Osteocyte (in vitro differentiated cells): ENCODE data around the gene KIF4A. TPM values are rescaled to one million over a fixed set of nuclear protein-coding genes. Genes with fewer than 3 reads are reported as not detected.
"Not testable (repeated sequence)": the region's sequence is repeated elsewhere in the genome, so short reads cannot be mapped to it uniquely, and the experiment has no call there.

Experiments
- DNase-seq: peaks from one replicate; pipeline ENCODE4 v3.0.0; 2021; ENCODE audit warnings: mixed read lengths; ENCODE audit not compliant: unreplicated experiment; ENCODE audit errors: extremely low spot score
- H3K27ac Mint-ChIP-seq: one replicate; pipeline ENCODE4 v1.8.0; 2021; ENCODE audit warnings: mild to moderate bottlenecking, mixed read lengths; ENCODE audit not compliant: unreplicated experiment
- H3K27me3 Mint-ChIP-seq: one replicate; pipeline ENCODE4 v1.8.0; 2021; ENCODE audit warnings: mixed read lengths; ENCODE audit not compliant: unreplicated experiment
- H3K36me3 Mint-ChIP-seq: one replicate; pipeline ENCODE4 v1.8.0; 2021; ENCODE audit warnings: mixed read lengths; ENCODE audit not compliant: unreplicated experiment
- H3K4me1 Mint-ChIP-seq: one replicate; pipeline ENCODE4 v1.8.0; 2021; ENCODE audit warnings: mixed read lengths; ENCODE audit not compliant: unreplicated experiment
- H3K4me3 Mint-ChIP-seq: one replicate; pipeline ENCODE4 v1.8.0; 2021; ENCODE audit warnings: mild to moderate bottlenecking, moderate library complexity, mixed read lengths; ENCODE audit not compliant: unreplicated experiment
- H3K9me3 Mint-ChIP-seq: one replicate; pipeline ENCODE4 v1.8.0; 2021; ENCODE audit warnings: mixed read lengths; ENCODE audit not compliant: unreplicated experiment
- CTCF ChIP-seq: fragments of 200-600 bp; sonication (generic); IDR thresholded peaks from 2 replicates; pipeline ENCODE4 v1.5.0; 2021; ENCODE audit warnings: antibody characterized with exemption, mild to moderate bottlenecking, moderate library complexity
- total RNA-seq: library from RNA; stranded (reverse); gene quantifications from 2 replicates; pipeline ENCODE4 v1.2.1, GENCODE V29; 2021

The KIF4A gene
- total RNA-seq, 1 donor from 2014 or later, result 6.1 TPM

GRCh38 chrX:70398899-70399298 is 109.0 kb downstream of the KIF4A start:
- Mint-ChIP-seq H3K27me3 (no peaks in the 10 kb centered on the region), H3K27ac (peak overlapping the region; percentile 41), H3K4me3 (no peak overlapping the region), H3K9me3 (peaks cover 5% of the 10 kb centered on the region), H3K36me3 (no peaks in the 10 kb centered on the region), H3K4me1 (no peaks in the 10 kb centered on the region)
- DNase-seq, result no peak
- TF ChIP-seq CTCF, result no peak

- not testable (repeated sequence) for DNase-seq, H3K4me3 Mint-ChIP-seq, H3K36me3 Mint-ChIP-seq, H3K4me1 Mint-ChIP-seq, H3K27me3 Mint-ChIP-seq, H3K27ac Mint-ChIP-seq, H3K9me3 Mint-ChIP-seq
Measured at GRCh38 chrX:70400181-70400580, 110.3 kb downstream of the KIF4A start.

GRCh38 chrX:70402721-70403120 is 112.8 kb downstream of the KIF4A start:
- Mint-ChIP-seq H3K27me3 (no peaks in the 10 kb centered on the region), H3K9me3 (no peaks in the 10 kb centered on the region), H3K4me1 (no peaks in the 10 kb centered on the region), H3K36me3 (no peaks in the 10 kb centered on the region), H3K27ac (no peak overlapping the region), H3K4me3 (no peak overlapping the region)
- no peak for TF ChIP-seq CTCF
- no peak for DNase-seq

GRCh38 chrX:70405003-70405402 is 115.1 kb downstream of the KIF4A start:
- no peak for TF ChIP-seq CTCF
- Mint-ChIP-seq H3K4me3 (no peak overlapping the region), H3K4me1 (no peaks in the 10 kb centered on the region), H3K9me3 (no peaks in the 10 kb centered on the region), H3K36me3 (no peaks in the 10 kb centered on the region), H3K27me3 (no peaks in the 10 kb centered on the region), H3K27ac (no peak overlapping the region)
- no peak for DNase-seq

- no peak for DNase-seq
- no peaks in the 10 kb centered on the region for H3K4me1 Mint-ChIP-seq
- H3K27ac Mint-ChIP-seq, result no peak overlapping the region
- TF ChIP-seq CTCF, result no peak
- no peaks in the 10 kb centered on the region for H3K27me3 Mint-ChIP-seq
- H3K36me3 Mint-ChIP-seq, result no peaks in the 10 kb centered on the region
- H3K4me3 Mint-ChIP-seq, result no peak overlapping the region
- peaks cover 3% of the 10 kb centered on the region for H3K9me3 Mint-ChIP-seq
Measured at GRCh38 chrX:70410921-70411320, 121.0 kb downstream of the KIF4A start.

- H3K9me3 Mint-ChIP-seq, result peaks cover 3% of the 10 kb centered on the region
- no peaks in the 10 kb centered on the region for H3K36me3 Mint-ChIP-seq
- no peaks in the 10 kb centered on the region for H3K27me3 Mint-ChIP-seq
- no peak for DNase-seq
- H3K27ac Mint-ChIP-seq, result no peak overlapping the region
- no peak for TF ChIP-seq CTCF
- H3K4me1 Mint-ChIP-seq, result no peaks in the 10 kb centered on the region
- H3K4me3 Mint-ChIP-seq, result no peak overlapping the region
Measured at GRCh38 chrX:70411475-70411874, 121.6 kb downstream of the KIF4A start.
